Right cardiac atrium (tissue), 5 donors: Measurements from ENCODE around the gene NR1H4. TPM values are rescaled to one million over a fixed set of nuclear protein-coding genes. Genes with fewer than 3 reads are reported as not detected.
"Not testable (repeated sequence)": the region's sequence is repeated elsewhere in the genome, so short reads cannot be mapped to it uniquely, and the experiment has no call there.

Experiments
- ATAC-seq, 2 donors: fragments of 200-7000 bp; cut with Tn5 transposase; one replicate each; pipeline versions ENCODE4 v1.8.0 to v1.9.1; 2020; ENCODE audit warnings: moderate library complexity in 2 of 2, mild to moderate bottlenecking in 1 of 2
- DNase-seq, 3 donors: peaks; one replicate each; pipeline ENCODE4 v3.0.0-alpha.2; 2020
- H3K27ac ChIP-seq: one replicate; pipeline ENCODE4 v1.5.1; 2013; ENCODE audit warnings: mild to moderate bottlenecking, low read length, control low read depth, moderate library complexity
- H3K27me3 ChIP-seq: one replicate; pipeline ENCODE4 v1.6.1; 2013; ENCODE audit not compliant: control insufficient read depth, insufficient read depth
- H3K4me1 ChIP-seq: one replicate; pipeline ENCODE4 v1.6.1; 2013; ENCODE audit warnings: low read length; ENCODE audit not compliant: control insufficient read depth, insufficient read depth
- H3K4me3 ChIP-seq: one replicate; pipeline ENCODE4 v1.5.1; 2013; ENCODE audit warnings: low read length, control low read depth
- H3K9me3 ChIP-seq: one replicate; pipeline ENCODE4 v1.6.1; 2013; ENCODE audit warnings: low read length; ENCODE audit not compliant: control insufficient read depth
- WGBS: extraction: QIAGEN DNeasy Blood & Tissue Kit; methylation state at CpG from one replicate; pipeline ENCODE4 v1.1.7; 2013; 5-methylcytosine and 5-hydroxymethylcytosine counted together
- intact Hi-C, 4 donors: fragments of 100-400 bp; cut with DNase I; formaldehyde crosslinking; loops; one replicate each; pipeline versions ENCODE4 v1.11.0 to v1.14.0; 2022 to 2023
- polyA plus RNA-seq: library from polyadenylated mRNA; stranded (reverse); fragments of 200-250 nt; gene quantifications from one replicate; pipeline ENCODE4 v1.2.3, GENCODE V29; 2013
- total RNA-seq, 4 donors: library from RNA; stranded (reverse); fragmentation: NEBNext Ultra II Directional; extraction: Animal tissue kit (Norgen Biotek cat#: 25700); gene quantifications; one replicate each; pipeline ENCODE4 v1.2.1, GENCODE V29; 2021
- donor health status: healthy with polysubstance abuse.
- donor health status: DM: no; HTN: yes; CAD: no.
- donor health status: DM: no; HTN: no; CAD: no.
- donor health status: DM: no; HTN: yes; CAD: no; lungs with severe emphysema.
- donor health status: DM: yes; HTN: yes; CAD: no.

The NR1H4 gene
- total and polyA plus RNA-seq, 5 donors = 0.17 to 2.0 (median 0.40) TPM; not detected in 1

DNA sequence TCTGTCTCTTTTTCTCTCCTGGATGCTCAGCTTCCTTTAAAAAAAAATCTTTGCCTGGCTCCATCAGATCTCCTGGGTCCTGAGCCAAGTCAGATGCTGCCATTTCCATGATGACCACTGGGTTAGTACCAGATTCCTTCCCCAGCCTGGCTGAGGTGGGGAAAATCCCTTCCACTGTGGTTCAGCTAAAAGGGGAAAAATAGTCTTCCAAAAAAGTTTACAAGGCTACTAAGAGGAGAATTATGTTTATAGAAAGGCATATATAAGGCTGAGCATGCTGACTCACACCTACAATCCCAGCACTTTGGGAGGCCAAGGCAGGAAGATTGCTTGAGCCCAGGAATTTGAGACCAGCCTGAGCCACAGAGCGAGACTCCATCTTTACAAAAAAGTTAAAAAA, 71.4 kb downstream of the NR1H4 start:
- Histone ChIP-seq H3K27ac (no peak overlapping the region), H3K4me1 (no peaks in the 10 kb centered on the region), H3K4me3 (no peak overlapping the region), H3K27me3 (no peaks in the 10 kb centered on the region), H3K9me3 (no peaks in the 10 kb centered on the region)
- DNase-seq (no peak), ATAC-seq (no peak)
- 93% methylated on average over 1 of the region's 1 CpG for WGBS
- intact Hi-C loops = no loop called here

DNA sequence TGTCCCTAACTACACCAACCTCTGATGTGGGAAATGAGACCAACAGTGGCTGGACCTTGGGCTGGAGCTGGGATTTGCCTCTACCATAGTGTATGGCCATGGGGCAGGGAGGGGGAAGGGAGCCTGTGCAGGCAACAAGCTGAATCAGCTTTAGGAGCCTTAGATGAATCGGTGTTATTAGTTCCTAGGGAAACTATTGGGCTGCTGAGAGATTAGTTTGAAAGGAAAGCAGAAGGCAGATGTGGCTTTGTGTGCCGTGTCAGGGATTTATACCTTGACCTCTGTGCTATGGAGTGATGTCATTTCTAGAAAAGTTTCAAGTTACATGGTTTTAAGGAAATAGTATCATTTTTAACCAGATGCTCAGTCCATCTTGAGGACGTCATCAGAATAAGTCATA, 80.3 kb downstream of the NR1H4 start:
- no peaks in the 10 kb centered on the region for H3K4me1 ChIP-seq
- H3K9me3 ChIP-seq = no peaks in the 10 kb centered on the region
- DNase-seq (no peak), ATAC-seq (no peak)
- H3K27me3 ChIP-seq = no peaks in the 10 kb centered on the region
- 53% methylated on average over 3 of the region's 3 CpGs for WGBS
- intact Hi-C loops = loop anchor here in 3 of 4 donors (10.0 kb wide), 2 partner anchors 209 to 319 kb away; no protein-coding TSS in a partner anchor
- H3K4me3 ChIP-seq = no peak overlapping the region
- H3K27ac ChIP-seq = no peak overlapping the region

- Histone ChIP-seq H3K4me3 (no peak overlapping the region), H3K27ac (no peak overlapping the region), H3K27me3 (no peaks in the 10 kb centered on the region), H3K4me1 (no peaks in the 10 kb centered on the region), H3K9me3 (no peaks in the 10 kb centered on the region)
- ATAC-seq (peak; percentile 84 to 85), DNase-seq (no peak)
- WGBS = 0% methylated on average over 1 of the region's 1 CpG
- intact Hi-C loops = loop anchor here in 3 of 4 donors (10.0 kb wide), 2 partner anchors 210 to 320 kb away; no protein-coding TSS in a partner anchor
Measured at GRCh38 chr12:100554608-100555077, 81.0 kb downstream of the NR1H4 start.

GRCh38 chr12:100555722-100556121, 82.1 kb downstream of the NR1H4 start:
- H3K9me3 ChIP-seq = no peaks in the 10 kb centered on the region
- H3K4me1 ChIP-seq = no peaks in the 10 kb centered on the region
- 55% methylated on average over 2 of the region's 2 CpGs for WGBS
- H3K27ac ChIP-seq = no peak overlapping the region
- no peaks in the 10 kb centered on the region for H3K27me3 ChIP-seq
- no peak for DNase-seq
- intact Hi-C loops = loop anchor here in 3 of 4 donors (10.0 kb wide), 2 partner anchors 211 to 321 kb away; no protein-coding TSS in a partner anchor
- peak; percentile 88 to 95 for ATAC-seq
- no peak overlapping the region for H3K4me3 ChIP-seq

DNA sequence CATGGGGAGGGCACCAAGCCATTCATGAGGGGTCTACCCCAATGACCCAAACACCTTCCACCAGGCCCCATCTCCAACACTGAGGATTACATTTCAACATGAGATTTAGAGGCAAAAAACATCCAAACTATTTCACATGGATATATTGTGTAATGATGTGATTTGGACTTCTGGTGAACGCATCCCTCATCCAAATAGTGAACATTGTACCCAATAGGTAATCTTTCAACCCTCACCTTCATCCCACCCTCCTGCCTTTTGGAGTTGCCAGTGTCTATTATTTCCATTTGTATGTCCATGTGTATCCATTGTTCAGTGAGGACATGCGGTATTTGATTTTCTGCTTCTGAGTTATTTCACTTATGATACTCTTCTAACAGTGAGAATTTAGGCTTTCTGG, 83.7 kb downstream of the NR1H4 start:
- 98% methylated on average over 2 of the region's 2 CpGs for WGBS
- H3K4me1 ChIP-seq = no peaks in the 10 kb centered on the region
- H3K4me3 ChIP-seq = no peak overlapping the region
- intact Hi-C loops = loop anchor here in 3 of 4 donors (10.0 kb wide), 2 partner anchors 213 to 323 kb away; no protein-coding TSS in a partner anchor
- DNase-seq (no peak), ATAC-seq (no peak)
- H3K9me3 ChIP-seq = no peaks in the 10 kb centered on the region
- no peaks in the 10 kb centered on the region for H3K27me3 ChIP-seq
- no peak overlapping the region for H3K27ac ChIP-seq

- not testable (repeated sequence) for H3K27ac ChIP-seq, H3K4me1 ChIP-seq, H3K4me3 ChIP-seq, ATAC-seq, H3K27me3 ChIP-seq, H3K9me3 ChIP-seq
- peak in 1 of 3 donors; percentile 50 for DNase-seq
- intact Hi-C loops = loop anchor here in 3 of 4 donors (10.0 kb wide), 2 partner anchors 214 to 324 kb away; no protein-coding TSS in a partner anchor
- WGBS = 96% methylated on average over 21 of the region's 21 CpGs
Measured at GRCh38 chr12:100559261-100559660, 85.6 kb downstream of the NR1H4 start.

DNA sequence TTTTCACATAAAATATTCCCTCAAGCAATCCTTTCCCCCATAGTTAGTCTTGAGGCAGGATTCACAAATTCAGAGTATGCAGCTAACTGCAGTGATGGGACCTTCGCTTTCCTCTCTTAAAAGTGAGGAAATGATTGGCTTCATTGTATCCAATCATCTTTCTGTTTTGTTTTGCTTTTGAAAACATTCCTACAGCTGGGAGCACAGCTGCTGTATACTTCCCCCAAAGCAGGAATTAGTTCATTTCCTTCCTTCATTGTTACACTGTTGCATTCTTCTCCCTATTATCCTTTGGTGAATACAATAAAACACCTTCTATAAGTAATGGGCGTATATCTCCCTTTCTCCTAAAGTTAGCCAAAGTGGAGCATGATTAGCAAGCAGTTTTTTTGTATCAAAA, 90.4 kb downstream of the NR1H4 start:
- ATAC-seq = peak; percentile 39 to 60
- Histone ChIP-seq H3K27ac (no peak overlapping the region), H3K9me3 (no peaks in the 10 kb centered on the region), H3K27me3 (no peaks in the 10 kb centered on the region), H3K4me1 (no peaks in the 10 kb centered on the region), H3K4me3 (no peak overlapping the region)
- intact Hi-C loops = no loop called here
- 30% methylated on average over 2 of the region's 2 CpGs for WGBS
- DNase-seq = no peak

DNA sequence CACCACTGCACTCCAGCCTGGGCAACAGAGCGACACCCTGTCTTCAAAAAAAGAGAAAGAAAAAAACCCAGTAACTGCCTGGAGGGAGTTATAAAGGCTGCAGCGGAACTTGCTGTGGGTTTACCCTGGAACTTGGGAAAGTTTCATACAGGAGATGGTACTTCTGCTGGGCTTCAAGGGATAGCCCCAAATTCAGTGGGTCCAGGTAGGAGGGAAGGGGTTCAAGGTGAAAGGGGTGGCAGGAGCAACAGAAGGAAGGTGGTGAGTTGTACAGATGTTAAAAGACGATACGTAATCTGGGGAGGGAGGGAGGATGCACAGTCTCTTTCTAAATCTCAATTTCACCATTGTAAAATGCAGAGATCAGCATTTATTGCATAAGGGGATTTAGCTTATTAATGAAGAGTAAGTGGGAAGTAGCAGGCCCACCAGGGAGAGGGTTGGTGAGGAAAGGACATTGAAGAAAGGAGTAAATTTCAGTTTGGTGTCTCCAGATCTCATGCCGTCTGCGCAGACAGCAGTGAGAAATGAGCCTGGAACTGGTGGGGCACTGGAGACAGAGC, 91.3 kb downstream of the NR1H4 start:
- H3K27ac ChIP-seq = no peak overlapping the region
- intact Hi-C loops = no loop called here

DNA sequence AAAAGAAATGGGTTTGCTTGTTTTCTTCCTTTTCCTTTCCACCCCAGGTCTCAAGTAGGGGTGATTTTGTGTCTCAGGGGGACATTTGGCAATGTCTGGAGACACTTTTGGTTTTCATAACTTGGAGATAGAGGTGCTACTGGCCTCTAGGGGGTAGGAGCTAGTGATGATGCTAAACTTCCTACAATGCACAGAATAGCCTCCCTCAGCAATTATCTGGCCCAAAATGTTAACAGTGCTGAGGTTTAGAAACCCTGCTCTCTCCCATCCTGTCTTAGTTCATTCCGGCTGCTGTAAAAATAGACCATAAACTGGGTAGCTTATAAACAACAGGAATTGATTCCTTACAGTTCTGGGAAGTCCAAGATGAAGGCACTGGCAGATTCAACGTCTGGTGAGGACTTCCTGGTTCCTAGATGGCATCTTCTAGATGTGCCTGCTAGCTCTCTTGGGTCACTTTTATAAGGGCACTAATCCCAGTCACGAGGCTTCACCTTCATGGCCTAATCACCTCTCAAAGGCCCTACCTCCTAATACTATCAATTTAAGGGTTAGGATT, 92.4 kb downstream of the NR1H4 start:
- WGBS = 65% methylated on average over 3 of the region's 3 CpGs
- DNase-seq (no peak), ATAC-seq (no peak)
- intact Hi-C loops = no loop called here
- Histone ChIP-seq H3K4me1 (no peaks in the 10 kb centered on the region), H3K27me3 (no peaks in the 10 kb centered on the region), H3K9me3 (no peaks in the 10 kb centered on the region), H3K27ac (no peak overlapping the region), H3K4me3 (no peak overlapping the region)

More for the DNA sequence above, 91.3 kb downstream of the NR1H4 start:
- WGBS = 94% methylated on average over 6 of the region's 6 CpGs
- ATAC-seq (no peak), DNase-seq (no peak)
- no peak overlapping the region for H3K4me3 ChIP-seq
- no peaks in the 10 kb centered on the region for H3K4me1 ChIP-seq
- H3K27me3 ChIP-seq = no peaks in the 10 kb centered on the region
- no peaks in the 10 kb centered on the region for H3K9me3 ChIP-seq

DNA sequence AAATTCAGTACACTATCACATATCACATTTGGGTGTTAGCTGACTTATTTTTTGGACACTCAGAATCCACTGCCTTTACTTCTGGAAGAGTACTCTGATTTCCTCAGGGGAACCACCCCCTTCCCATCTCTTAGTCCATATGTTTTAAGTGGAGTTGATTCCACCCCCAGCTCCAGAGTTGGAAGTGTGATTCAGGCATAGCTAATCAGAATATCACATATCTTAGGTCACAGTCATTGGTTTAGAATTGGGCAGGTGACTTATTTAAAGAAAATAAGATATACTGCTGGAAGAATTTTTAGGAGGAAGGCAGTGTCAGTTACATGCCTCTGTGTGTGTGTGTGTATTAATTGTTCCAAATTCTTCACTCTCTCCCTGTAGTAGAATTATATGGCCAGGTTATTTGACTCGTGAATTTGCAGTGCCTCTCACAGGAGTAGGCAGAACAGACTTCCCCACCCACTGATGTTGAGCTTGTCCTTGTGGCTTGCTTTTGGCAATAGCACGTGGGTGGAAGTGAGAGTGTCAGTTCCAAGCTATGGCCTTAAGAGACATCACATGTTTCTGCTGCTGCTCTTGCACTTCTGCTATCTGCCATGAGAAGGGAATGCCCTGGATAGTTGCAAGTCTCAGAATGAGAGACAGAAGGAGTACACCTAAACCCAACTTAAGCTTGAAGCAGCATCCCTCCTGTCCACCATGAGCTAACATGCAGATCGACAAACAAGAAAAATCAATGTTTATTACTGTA, 93.4 kb downstream of the NR1H4 start:
- intact Hi-C loops = no loop called here
- peak; percentile 57 to 71 for ATAC-seq
- WGBS = 37% methylated on average over 3 of the region's 3 CpGs
- H3K4me3 ChIP-seq = no peak overlapping the region
- no peaks in the 10 kb centered on the region for H3K4me1 ChIP-seq
- no peaks in the 10 kb centered on the region for H3K9me3 ChIP-seq
- no peak for DNase-seq
- H3K27me3 ChIP-seq = no peaks in the 10 kb centered on the region
- no peak overlapping the region for H3K27ac ChIP-seq

DNA sequence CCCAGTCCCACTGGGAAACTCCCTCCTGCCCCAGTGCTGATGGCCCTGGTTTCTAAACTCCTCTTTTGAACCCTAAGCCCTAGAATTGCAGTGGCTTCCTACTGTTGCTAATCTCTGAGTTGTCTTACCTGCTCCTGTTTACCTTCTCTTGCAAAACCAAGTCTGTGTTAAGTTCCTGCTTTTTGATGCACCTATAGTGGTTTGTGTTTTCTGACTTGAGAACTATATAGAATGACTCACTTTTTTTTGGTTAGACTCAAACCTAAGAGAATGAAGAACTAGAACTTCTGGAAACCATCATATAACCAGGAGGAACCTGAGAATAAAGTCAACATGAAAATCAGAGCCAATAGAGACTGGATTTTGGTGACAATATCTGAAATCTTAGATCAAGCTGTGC, 94.3 kb downstream of the NR1H4 start:
- DNase-seq = no peak
- Histone ChIP-seq H3K27ac (no peak overlapping the region), H3K4me1 (peaks cover under 1% of the 10 kb centered on the region), H3K27me3 (no peaks in the 10 kb centered on the region), H3K9me3 (no peaks in the 10 kb centered on the region), H3K4me3 (no peak overlapping the region)
- ATAC-seq = no peak
- intact Hi-C loops = no loop called here
